Activated T-cell treated with anti-CD3 and anti-CD28 coated beads, Interleukin-2, amount 50 U/mL, for 24 hours (primary cell): ENCODE measurements around the gene P3H4.
"Not testable (repeated sequence)": the region's sequence is repeated elsewhere in the genome, so short reads cannot be mapped to it uniquely, and the experiment has no call there.

Experiments used
- DNase-seq: peaks from one replicate; pipeline ENCODE4 v3.0.0-alpha.2; 2020
- H3K27ac Mint-ChIP-seq: 2 replicates; pipeline ENCODE4 v1.8.0; 2020; ENCODE audit warnings: mild to moderate bottlenecking, mixed read lengths
- H3K27me3 Mint-ChIP-seq: 2 replicates; pipeline ENCODE4 v1.8.0; 2020; ENCODE audit warnings: mixed read lengths
- H3K36me3 Mint-ChIP-seq: 2 replicates; pipeline ENCODE4 v1.8.0; 2020; ENCODE audit warnings: low read depth, mixed read lengths
- H3K4me1 Mint-ChIP-seq: 2 replicates; pipeline ENCODE4 v1.8.0; 2020; ENCODE audit warnings: low read depth, mixed read lengths
- H3K4me3 Mint-ChIP-seq: 2 replicates; pipeline ENCODE4 v1.8.0; 2020; ENCODE audit warnings: mild to moderate bottlenecking, moderate library complexity, mixed read lengths
- H3K9me3 Mint-ChIP-seq: 2 replicates; pipeline ENCODE4 v1.8.0; 2020; ENCODE audit warnings: mixed read lengths

The P3H4 gene

GRCh38 chr17:41829961-41830360 lies 18.2 kb upstream of the P3H4 start:
- not testable (repeated sequence) for H3K9me3 Mint-ChIP-seq, H3K27me3 Mint-ChIP-seq, H3K4me3 Mint-ChIP-seq, H3K27ac Mint-ChIP-seq, H3K4me1 Mint-ChIP-seq, DNase-seq
- peaks cover 86% of the 10 kb centered on the region for H3K36me3 Mint-ChIP-seq

DNA sequence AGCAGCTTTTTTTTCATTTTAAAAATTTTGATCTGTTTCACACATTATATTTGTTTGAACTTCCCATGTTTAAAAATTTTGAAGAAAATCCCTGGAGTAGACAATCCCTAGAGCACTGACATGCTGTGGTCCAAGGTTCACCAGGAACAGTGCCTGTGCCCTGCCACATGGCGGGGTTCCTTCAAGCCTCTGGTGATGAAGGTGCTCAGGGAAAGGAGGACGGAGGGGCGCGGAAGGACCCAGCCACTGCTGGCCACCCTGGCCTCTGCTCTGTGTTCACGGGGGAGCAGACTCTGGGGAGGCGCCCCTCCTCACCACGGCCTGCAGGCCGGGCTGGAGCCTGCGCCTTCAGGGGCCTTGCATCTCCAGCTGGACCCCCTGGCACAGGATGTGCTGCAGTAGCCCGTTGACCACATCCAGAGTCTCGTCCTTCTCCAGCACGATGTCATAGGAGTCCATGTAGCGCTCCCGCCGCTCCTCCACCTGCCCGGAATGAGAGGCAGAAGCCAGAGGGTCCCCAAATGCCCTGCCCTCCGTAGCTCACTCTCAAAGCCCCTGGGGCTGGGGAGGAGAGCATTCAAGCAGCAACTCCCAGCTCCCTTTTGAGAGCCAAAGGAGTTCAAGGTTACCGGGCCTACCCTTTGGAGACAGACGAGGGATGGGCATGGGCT lies 13.6 kb upstream of the P3H4 start:
- Mint-ChIP-seq H3K36me3 (peaks cover 50% of the 10 kb centered on the region), H3K4me1 (no peaks in the 10 kb centered on the region), H3K9me3 (no peaks in the 10 kb centered on the region), H3K27me3 (no peaks in the 10 kb centered on the region), H3K4me3 (no peak overlapping the region), H3K27ac (no peak overlapping the region)
- no peak for DNase-seq

GRCh38 chr17:41824086-41824485 lies 12.3 kb upstream of the P3H4 start:
- H3K27me3 Mint-ChIP-seq, result no peaks in the 10 kb centered on the region
- no peak overlapping the region for H3K4me3 Mint-ChIP-seq
- no peaks in the 10 kb centered on the region for H3K9me3 Mint-ChIP-seq
- no peak for DNase-seq
- peaks cover 39% of the 10 kb centered on the region for H3K36me3 Mint-ChIP-seq
- H3K27ac Mint-ChIP-seq, result no peak overlapping the region
- H3K4me1 Mint-ChIP-seq, result no peaks in the 10 kb centered on the region

- no peak overlapping the region for H3K4me3 Mint-ChIP-seq
- no peaks in the 10 kb centered on the region for H3K27me3 Mint-ChIP-seq
- H3K36me3 Mint-ChIP-seq, result peaks cover 35% of the 10 kb centered on the region
- H3K27ac Mint-ChIP-seq, result no peak overlapping the region
- H3K9me3 Mint-ChIP-seq, result no peaks in the 10 kb centered on the region
- no peaks in the 10 kb centered on the region for H3K4me1 Mint-ChIP-seq
- DNase-seq, result no peak
Measured at GRCh38 chr17:41823580-41823979, 11.8 kb upstream of the P3H4 start.

GRCh38 chr17:41823141-41823524 lies 11.4 kb upstream of the P3H4 start:
- Mint-ChIP-seq H3K4me1 (no peaks in the 10 kb centered on the region), H3K27ac (no peak overlapping the region), H3K36me3 (peaks cover 30% of the 10 kb centered on the region), H3K4me3 (no peak overlapping the region), H3K27me3 (no peaks in the 10 kb centered on the region), H3K9me3 (no peaks in the 10 kb centered on the region)
- DNase-seq, result no peak

DNA sequence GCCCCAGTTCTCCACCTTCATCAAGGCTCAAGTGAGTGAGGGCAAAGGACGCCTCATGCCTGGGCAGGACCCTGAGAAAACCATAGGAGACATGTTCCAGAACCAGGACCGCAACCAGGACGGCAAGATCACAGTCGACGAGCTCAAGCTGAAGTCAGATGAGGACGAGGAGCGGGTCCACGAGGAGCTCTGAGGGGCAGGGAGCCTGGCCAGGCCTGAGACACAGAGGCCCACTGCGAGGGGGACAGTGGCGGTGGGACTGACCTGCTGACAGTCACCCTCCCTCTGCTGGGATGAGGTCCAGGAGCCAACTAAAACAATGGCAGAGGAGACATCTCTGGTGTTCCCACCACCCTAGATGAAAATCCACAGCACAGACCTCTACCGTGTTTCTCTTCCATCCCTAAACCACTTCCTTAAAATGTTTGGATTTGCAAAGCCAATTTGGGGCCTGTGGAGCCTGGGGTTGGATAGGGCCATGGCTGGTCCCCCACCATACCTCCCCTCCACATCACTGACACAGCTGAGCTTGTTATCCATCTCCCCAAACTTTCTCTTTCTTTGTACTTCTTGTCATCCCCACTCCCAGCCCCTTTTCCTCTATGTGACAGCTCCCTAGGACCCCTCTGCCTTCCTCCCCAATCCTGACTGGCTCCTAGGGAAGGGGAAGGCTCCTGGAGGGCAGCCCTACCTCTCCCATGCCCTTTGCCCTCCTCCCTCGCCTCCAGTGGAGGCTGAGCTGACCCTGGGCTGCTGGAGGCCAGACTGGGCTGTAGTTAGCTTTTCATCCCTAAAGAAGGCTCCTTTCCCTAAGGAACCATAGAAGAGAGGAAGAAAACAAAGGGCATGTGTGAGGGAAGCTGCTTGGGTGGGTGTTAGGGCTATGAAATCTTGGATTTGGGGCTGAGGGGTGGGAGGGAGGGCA lies 10.7 kb upstream of the P3H4 start:
- no peak for DNase-seq
- Mint-ChIP-seq H3K27ac (no peak overlapping the region), H3K4me3 (no peak overlapping the region), H3K9me3 (no peaks in the 10 kb centered on the region), H3K36me3 (peaks cover 24% of the 10 kb centered on the region), H3K27me3 (no peaks in the 10 kb centered on the region), H3K4me1 (no peaks in the 10 kb centered on the region)

GRCh38 chr17:41821776-41822175 lies 10.0 kb upstream of the P3H4 start:
- H3K36me3 Mint-ChIP-seq, result peaks cover 20% of the 10 kb centered on the region
- H3K27me3 Mint-ChIP-seq, result no peaks in the 10 kb centered on the region
- no peaks in the 10 kb centered on the region for H3K9me3 Mint-ChIP-seq
- H3K27ac Mint-ChIP-seq, result no peak overlapping the region
- no peak for DNase-seq
- H3K4me3 Mint-ChIP-seq, result no peak overlapping the region
- H3K4me1 Mint-ChIP-seq, result no peaks in the 10 kb centered on the region

- H3K36me3 Mint-ChIP-seq, result no peaks in the 10 kb centered on the region
- H3K4me3 Mint-ChIP-seq, result no peak overlapping the region
- H3K27ac Mint-ChIP-seq, result no peak overlapping the region
- H3K27me3 Mint-ChIP-seq, result peaks cover 4% of the 10 kb centered on the region
- no peaks in the 10 kb centered on the region for H3K9me3 Mint-ChIP-seq
- DNase-seq, result no peak
- H3K4me1 Mint-ChIP-seq, result peaks cover 1% of the 10 kb centered on the region
Measured at GRCh38 chr17:41818024-41818423, 6.3 kb upstream of the P3H4 start.

- no peak overlapping the region for H3K4me3 Mint-ChIP-seq
- peaks cover 9% of the 10 kb centered on the region for H3K4me1 Mint-ChIP-seq
- H3K27ac Mint-ChIP-seq, result no peak overlapping the region
- no peaks in the 10 kb centered on the region for H3K36me3 Mint-ChIP-seq
- no peak for DNase-seq
- peaks cover 9% of the 10 kb centered on the region for H3K27me3 Mint-ChIP-seq
- H3K9me3 Mint-ChIP-seq, result no peaks in the 10 kb centered on the region
Measured at GRCh38 chr17:41816637-41817320, 5.0 kb upstream of the P3H4 start.

GRCh38 chr17:41814195-41814594 lies 2.4 kb upstream of the P3H4 start:
- peaks cover 24% of the 10 kb centered on the region for H3K4me1 Mint-ChIP-seq
- DNase-seq, result no peak
- H3K36me3 Mint-ChIP-seq, result no peaks in the 10 kb centered on the region
- H3K9me3 Mint-ChIP-seq, result no peaks in the 10 kb centered on the region
- no peak overlapping the region for H3K4me3 Mint-ChIP-seq
- peaks cover 9% of the 10 kb centered on the region for H3K27me3 Mint-ChIP-seq
- H3K27ac Mint-ChIP-seq, result no peak overlapping the region

GRCh38 chr17:41813699-41814124 lies 2.0 kb upstream of the P3H4 start:
- no peak overlapping the region for H3K27ac Mint-ChIP-seq

GRCh38 chr17:41813152-41813680 lies 1.5 kb upstream of the P3H4 start:
- Mint-ChIP-seq H3K27ac (no peak overlapping the region), H3K36me3 (no peaks in the 10 kb centered on the region), H3K4me3 (no peak overlapping the region), H3K9me3 (no peaks in the 10 kb centered on the region), H3K27me3 (peaks cover 9% of the 10 kb centered on the region), H3K4me1 (peaks cover 24% of the 10 kb centered on the region)
- no peak for DNase-seq

More at GRCh38 chr17:41813699-41814124, 2.0 kb upstream of the P3H4 start:
- Mint-ChIP-seq H3K9me3 (no peaks in the 10 kb centered on the region), H3K4me3 (no peak overlapping the region), H3K4me1 (peaks cover 24% of the 10 kb centered on the region), H3K36me3 (no peaks in the 10 kb centered on the region), H3K27me3 (peaks cover 9% of the 10 kb centered on the region)
- DNase-seq, result no peak

DNA sequence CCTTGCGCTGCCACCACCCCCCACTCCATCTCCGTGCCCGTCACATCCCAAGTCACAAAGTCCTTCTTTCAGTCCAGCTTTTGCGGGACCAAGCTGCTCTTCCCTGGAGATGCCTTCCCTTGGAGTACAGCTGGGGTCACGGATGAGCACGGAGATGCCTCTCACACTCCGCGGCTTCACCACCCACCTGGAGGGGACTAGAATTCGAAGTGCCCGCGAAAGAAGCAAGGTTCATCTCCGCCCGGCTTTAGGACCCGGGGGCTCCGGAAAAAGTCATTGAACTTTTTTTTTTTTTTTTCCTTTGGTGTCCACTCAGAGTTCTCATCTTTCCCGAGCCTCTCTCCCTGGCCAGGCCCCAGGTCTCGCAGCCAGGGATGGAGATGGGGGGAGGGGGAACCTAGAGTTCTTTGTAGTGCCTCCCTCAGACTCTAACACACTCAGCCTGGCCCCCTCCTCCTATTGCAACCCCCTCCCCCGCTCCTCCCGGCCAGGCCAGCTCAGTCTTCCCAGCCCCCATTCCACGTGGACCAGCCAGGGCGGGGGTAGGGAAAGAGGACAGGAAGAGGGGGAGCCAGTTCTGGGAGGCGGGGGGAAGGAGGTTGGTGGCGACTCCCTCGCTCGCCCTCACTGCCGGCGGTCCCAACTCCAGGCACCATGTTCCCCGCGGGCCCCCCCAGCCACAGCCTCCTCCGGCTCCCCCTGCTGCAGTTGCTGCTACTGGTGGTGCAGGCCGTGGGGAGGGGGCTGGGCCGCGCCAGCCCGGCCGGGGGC lies 817 bp upstream of the P3H4 start, which contains the start of gene FKBP10:
Gene FKBP10, plus strand, starts transcription at position 624 of the 771 bp plus-strand sequence. Its CDS starts 31 bp downstream, at position 655.
- Mint-ChIP-seq H3K9me3 (no peaks in the 10 kb centered on the region), H3K4me3 (peak within 1 kb of the TSS; percentile 72), H3K27me3 (peaks cover 9% of the 10 kb centered on the region), H3K4me1 (peaks cover 24% of the 10 kb centered on the region), H3K36me3 (no peaks in the 10 kb centered on the region), H3K27ac (peak within 1 kb of the TSS; percentile 71)
- no peak for DNase-seq
